SK-N-SH treated with all-trans-retinoic acid at 6 μM for 48 hours (cell line): ENCODE data around the gene PCK1.

ENCODE experiments used
- ATAC-seq: fragments of 200-7000 bp; cut with Tn5 transposase; 3 replicates; pipeline ENCODE4 v1.9.1; 2020; ENCODE audit warnings: mild to moderate bottlenecking, moderate library complexity
- ARNTL ChIP-seq: fragments of 450-650 bp; formaldehyde crosslinking; IDR thresholded peaks from 2 replicates; pipeline ENCODE4 v1.5.0; 2020; ENCODE audit warnings: low read depth, mild to moderate bottlenecking, moderate library complexity, borderline replicate concordance
- BACH2 ChIP-seq: fragments of 250-450 bp; sonication (Bioruptor Pico); IDR thresholded peaks from 2 replicates; pipeline ENCODE4 v1.9.0; 2021; ENCODE audit warnings: mild to moderate bottlenecking, borderline replicate concordance
- CSDC2 ChIP-seq: fragments of 250-450 bp; sonication (Bioruptor Pico); IDR thresholded peaks from 2 replicates; pipeline ENCODE4 v1.5.0; 2020; ENCODE audit warnings: mild to moderate bottlenecking, moderate library complexity
- ESRRG ChIP-seq: fragments of 250-450 bp; sonication (Bioruptor Pico); IDR thresholded peaks from 2 replicates; pipeline ENCODE4 v1.6.1; 2021; ENCODE audit warnings: mild to moderate bottlenecking
- GLIS3 ChIP-seq: fragments of 250-450 bp; sonication (Bioruptor Pico); IDR thresholded peaks from 2 replicates; pipeline ENCODE4 v1.5.0; 2020; ENCODE audit warnings: mild to moderate bottlenecking, moderate library complexity
- OSR1 ChIP-seq: fragments of 250-450 bp; sonication (Bioruptor Pico); IDR thresholded peaks from 2 replicates; pipeline ENCODE4 v1.8.0; 2022; ENCODE audit warnings: moderate library complexity, mild to moderate bottlenecking, inconsistent platforms
- PPARA ChIP-seq: fragments of 250-450 bp; sonication (Bioruptor Pico); IDR thresholded peaks from 2 replicates; pipeline ENCODE4 v1.5.0; 2020; ENCODE audit warnings: mild to moderate bottlenecking, borderline replicate concordance
- RARB ChIP-seq: fragments of 250-450 bp; sonication (Bioruptor Pico); IDR thresholded peaks from 2 replicates; pipeline ENCODE4 v1.8.0; 2021; ENCODE audit warnings: mild to moderate bottlenecking, moderate library complexity
- SNAI2 ChIP-seq: fragments of 250-450 bp; sonication (Bioruptor Pico); IDR thresholded peaks from 2 replicates; pipeline ENCODE4 v1.5.0; 2020; ENCODE audit warnings: mild to moderate bottlenecking, moderate library complexity
- TOX ChIP-seq: fragments of 250-450 bp; sonication (Bioruptor Pico); IDR thresholded peaks from 2 replicates; pipeline ENCODE4 v1.8.0; 2021; ENCODE audit warnings: mild to moderate bottlenecking, moderate library complexity, borderline replicate concordance
- ZC3H10 ChIP-seq: fragments of 250-450 bp; sonication (Bioruptor Pico); IDR thresholded peaks from 2 replicates; pipeline ENCODE4 v1.5.1; 2021; ENCODE audit warnings: mild to moderate bottlenecking, moderate library complexity
- ZFP3 ChIP-seq: fragments of 250-450 bp; sonication (Bioruptor Pico); IDR thresholded peaks from 2 replicates; pipeline ENCODE4 v1.5.0; 2020; ENCODE audit warnings: mild to moderate bottlenecking, moderate library complexity
- ZFP30 ChIP-seq: fragments of 450-650 bp; formaldehyde crosslinking; IDR thresholded peaks from 2 replicates; pipeline ENCODE4 v1.5.0; 2022; ENCODE audit warnings: mild to moderate bottlenecking, moderate library complexity
- ZNF70 ChIP-seq: fragments of 450-650 bp; formaldehyde crosslinking; IDR thresholded peaks from 2 replicates; pipeline ENCODE4 v1.5.0; 2020; ENCODE audit warnings: mild to moderate bottlenecking, moderate library complexity
- TF ChIP-seq, protein P1 (sequence below): fragments of 250-450 bp; sonication (Bioruptor Pico); IDR thresholded peaks from 2 replicates; pipeline ENCODE4 v1.5.1; 2020; ENCODE audit warnings: low read depth, mild to moderate bottlenecking, moderate library complexity
- TF ChIP-seq, protein P2 (sequence below): fragments of 250-450 bp; sonication (Bioruptor Pico); IDR thresholded peaks from 2 replicates; pipeline ENCODE4 v1.5.0; 2020; ENCODE audit warnings: mild to moderate bottlenecking, moderate library complexity
- TF ChIP-seq, protein P3 (sequence below): fragments of 250-450 bp; sonication (Bioruptor Pico); IDR thresholded peaks from 2 replicates; pipeline ENCODE4 v1.8.0; 2020; ENCODE audit warnings: mild to moderate bottlenecking, moderate library complexity, borderline replicate concordance
- TF ChIP-seq, protein P4 (sequence below): fragments of 250-450 bp; sonication (Bioruptor Pico); IDR thresholded peaks from 2 replicates; pipeline ENCODE4 v1.5.1; 2021; ENCODE audit warnings: mild to moderate bottlenecking, moderate library complexity
- TF ChIP-seq, protein P5 (sequence below): fragments of 250-450 bp; sonication (Bioruptor Pico); IDR thresholded peaks from 2 replicates; pipeline ENCODE4 v1.8.0; 2021; ENCODE audit warnings: low read depth, mild to moderate bottlenecking, moderate library complexity, borderline replicate concordance

The PCK1 gene

DNA sequence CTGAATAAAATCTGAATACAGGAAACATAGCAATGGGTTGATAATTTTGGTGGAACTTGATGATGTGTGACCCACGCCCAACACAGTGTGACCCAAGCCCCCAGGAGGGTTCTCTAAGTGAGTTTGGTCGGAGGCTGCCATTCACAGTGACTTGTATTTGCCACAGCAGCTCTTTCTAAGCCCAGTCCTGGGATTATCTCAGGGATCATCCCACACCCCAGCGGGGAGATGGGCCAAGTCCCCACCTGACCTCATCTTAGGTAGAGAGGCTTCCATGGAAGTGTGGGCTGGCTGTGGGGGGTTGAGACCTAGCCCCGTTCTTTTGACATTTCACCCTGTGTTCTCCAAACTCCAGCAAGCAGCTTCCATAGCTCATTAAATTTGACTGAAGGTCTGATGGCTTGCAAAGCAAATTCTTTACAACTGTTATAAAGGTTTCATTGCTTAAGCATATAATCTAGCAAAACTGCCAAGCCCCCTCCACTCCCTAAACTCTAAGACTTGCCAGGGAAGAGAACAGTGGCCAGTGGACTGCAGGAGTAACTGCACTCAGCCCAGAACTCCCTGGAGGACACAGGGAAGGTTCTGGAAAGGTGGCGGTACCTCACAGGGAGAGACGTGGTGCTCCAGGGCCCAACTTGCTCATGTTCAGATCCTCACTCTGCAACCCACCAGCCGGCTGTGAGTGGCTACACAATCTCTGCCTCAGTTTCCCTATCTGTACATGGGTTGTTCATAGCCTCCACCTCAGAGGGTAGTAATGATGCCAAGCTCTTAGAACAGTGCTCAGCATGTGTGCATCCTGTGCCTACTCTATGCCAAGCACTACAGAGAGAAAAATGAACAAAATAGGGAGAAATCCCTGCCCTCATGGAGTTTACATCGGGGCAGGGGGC, 1.0 kb upstream of the PCK1 start:
- TF ChIP-seq SNAI2 (CRISPR knock-in tag) (no peak), TOX (CRISPR knock-in tag) (no peak), ESRRG (CRISPR knock-in tag) (no peak), ZNF70 (CRISPR knock-in tag) (no peak), OSR1 (no peak), ZFP3 (CRISPR knock-in tag) (no peak), ARNTL (CRISPR knock-in tag) (no peak), GLIS3 (CRISPR knock-in tag) (no peak), PPARA (CRISPR knock-in tag) (no peak), RARB (CRISPR knock-in tag) (no peak), ZC3H10 (no peak), BACH2 (CRISPR knock-in tag) (no peak), CSDC2 (CRISPR knock-in tag) (no peak)
- TF ChIP-seq, protein P1, sequence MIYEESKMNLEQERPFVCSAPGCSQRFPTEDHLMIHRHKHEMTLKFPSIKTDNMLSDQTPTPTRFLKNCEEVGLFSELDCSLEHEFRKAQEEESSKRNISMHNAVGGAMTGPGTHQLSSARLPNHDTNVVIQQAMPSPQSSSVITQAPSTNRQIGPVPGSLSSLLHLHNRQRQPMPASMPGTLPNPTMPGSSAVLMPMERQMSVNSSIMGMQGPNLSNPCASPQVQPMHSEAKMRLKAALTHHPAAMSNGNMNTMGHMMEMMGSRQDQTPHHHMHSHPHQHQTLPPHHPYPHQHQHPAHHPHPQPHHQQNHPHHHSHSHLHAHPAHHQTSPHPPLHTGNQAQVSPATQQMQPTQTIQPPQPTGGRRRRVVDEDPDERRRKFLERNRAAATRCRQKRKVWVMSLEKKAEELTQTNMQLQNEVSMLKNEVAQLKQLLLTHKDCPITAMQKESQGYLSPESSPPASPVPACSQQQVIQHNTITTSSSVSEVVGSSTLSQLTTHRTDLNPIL (CRISPR knock-in tag): no peak
- TF ChIP-seq, protein P2, sequence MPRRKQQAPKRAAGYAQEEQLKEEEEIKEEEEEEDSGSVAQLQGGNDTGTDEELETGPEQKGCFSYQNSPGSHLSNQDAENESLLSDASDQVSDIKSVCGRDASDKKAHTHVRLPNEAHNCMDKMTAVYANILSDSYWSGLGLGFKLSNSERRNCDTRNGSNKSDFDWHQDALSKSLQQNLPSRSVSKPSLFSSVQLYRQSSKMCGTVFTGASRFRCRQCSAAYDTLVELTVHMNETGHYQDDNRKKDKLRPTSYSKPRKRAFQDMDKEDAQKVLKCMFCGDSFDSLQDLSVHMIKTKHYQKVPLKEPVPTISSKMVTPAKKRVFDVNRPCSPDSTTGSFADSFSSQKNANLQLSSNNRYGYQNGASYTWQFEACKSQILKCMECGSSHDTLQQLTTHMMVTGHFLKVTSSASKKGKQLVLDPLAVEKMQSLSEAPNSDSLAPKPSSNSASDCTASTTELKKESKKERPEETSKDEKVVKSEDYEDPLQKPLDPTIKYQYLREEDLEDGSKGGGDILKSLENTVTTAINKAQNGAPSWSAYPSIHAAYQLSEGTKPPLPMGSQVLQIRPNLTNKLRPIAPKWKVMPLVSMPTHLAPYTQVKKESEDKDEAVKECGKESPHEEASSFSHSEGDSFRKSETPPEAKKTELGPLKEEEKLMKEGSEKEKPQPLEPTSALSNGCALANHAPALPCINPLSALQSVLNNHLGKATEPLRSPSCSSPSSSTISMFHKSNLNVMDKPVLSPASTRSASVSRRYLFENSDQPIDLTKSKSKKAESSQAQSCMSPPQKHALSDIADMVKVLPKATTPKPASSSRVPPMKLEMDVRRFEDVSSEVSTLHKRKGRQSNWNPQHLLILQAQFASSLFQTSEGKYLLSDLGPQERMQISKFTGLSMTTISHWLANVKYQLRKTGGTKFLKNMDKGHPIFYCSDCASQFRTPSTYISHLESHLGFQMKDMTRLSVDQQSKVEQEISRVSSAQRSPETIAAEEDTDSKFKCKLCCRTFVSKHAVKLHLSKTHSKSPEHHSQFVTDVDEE: no peak
- TF ChIP-seq, protein P3, sequence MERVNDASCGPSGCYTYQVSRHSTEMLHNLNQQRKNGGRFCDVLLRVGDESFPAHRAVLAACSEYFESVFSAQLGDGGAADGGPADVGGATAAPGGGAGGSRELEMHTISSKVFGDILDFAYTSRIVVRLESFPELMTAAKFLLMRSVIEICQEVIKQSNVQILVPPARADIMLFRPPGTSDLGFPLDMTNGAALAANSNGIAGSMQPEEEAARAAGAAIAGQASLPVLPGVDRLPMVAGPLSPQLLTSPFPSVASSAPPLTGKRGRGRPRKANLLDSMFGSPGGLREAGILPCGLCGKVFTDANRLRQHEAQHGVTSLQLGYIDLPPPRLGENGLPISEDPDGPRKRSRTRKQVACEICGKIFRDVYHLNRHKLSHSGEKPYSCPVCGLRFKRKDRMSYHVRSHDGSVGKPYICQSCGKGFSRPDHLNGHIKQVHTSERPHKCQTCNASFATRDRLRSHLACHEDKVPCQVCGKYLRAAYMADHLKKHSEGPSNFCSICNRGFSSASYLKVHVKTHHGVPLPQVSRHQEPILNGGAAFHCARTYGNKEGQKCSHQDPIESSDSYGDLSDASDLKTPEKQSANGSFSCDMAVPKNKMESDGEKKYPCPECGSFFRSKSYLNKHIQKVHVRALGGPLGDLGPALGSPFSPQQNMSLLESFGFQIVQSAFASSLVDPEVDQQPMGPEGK: no peak
- TF ChIP-seq, protein P4, sequence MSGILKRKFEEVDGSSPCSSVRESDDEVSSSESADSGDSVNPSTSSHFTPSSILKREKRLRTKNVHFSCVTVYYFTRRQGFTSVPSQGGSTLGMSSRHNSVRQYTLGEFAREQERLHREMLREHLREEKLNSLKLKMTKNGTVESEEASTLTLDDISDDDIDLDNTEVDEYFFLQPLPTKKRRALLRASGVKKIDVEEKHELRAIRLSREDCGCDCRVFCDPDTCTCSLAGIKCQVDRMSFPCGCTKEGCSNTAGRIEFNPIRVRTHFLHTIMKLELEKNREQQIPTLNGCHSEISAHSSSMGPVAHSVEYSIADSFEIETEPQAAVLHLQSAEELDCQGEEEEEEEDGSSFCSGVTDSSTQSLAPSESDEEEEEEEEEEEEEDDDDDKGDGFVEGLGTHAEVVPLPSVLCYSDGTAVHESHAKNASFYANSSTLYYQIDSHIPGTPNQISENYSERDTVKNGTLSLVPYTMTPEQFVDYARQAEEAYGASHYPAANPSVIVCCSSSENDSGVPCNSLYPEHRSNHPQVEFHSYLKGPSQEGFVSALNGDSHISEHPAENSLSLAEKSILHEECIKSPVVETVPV: no peak
- TF ChIP-seq, protein P5, sequence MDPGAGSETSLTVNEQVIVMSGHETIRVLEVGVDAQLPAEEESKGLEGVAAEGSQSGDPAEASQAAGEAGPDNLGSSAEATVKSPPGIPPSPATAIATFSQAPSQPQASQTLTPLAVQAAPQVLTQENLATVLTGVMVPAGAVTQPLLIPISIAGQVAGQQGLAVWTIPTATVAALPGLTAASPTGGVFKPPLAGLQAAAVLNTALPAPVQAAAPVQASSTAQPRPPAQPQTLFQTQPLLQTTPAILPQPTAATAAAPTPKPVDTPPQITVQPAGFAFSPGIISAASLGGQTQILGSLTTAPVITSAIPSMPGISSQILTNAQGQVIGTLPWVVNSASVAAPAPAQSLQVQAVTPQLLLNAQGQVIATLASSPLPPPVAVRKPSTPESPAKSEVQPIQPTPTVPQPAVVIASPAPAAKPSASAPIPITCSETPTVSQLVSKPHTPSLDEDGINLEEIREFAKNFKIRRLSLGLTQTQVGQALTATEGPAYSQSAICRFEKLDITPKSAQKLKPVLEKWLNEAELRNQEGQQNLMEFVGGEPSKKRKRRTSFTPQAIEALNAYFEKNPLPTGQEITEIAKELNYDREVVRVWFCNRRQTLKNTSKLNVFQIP: no peak

DNA sequence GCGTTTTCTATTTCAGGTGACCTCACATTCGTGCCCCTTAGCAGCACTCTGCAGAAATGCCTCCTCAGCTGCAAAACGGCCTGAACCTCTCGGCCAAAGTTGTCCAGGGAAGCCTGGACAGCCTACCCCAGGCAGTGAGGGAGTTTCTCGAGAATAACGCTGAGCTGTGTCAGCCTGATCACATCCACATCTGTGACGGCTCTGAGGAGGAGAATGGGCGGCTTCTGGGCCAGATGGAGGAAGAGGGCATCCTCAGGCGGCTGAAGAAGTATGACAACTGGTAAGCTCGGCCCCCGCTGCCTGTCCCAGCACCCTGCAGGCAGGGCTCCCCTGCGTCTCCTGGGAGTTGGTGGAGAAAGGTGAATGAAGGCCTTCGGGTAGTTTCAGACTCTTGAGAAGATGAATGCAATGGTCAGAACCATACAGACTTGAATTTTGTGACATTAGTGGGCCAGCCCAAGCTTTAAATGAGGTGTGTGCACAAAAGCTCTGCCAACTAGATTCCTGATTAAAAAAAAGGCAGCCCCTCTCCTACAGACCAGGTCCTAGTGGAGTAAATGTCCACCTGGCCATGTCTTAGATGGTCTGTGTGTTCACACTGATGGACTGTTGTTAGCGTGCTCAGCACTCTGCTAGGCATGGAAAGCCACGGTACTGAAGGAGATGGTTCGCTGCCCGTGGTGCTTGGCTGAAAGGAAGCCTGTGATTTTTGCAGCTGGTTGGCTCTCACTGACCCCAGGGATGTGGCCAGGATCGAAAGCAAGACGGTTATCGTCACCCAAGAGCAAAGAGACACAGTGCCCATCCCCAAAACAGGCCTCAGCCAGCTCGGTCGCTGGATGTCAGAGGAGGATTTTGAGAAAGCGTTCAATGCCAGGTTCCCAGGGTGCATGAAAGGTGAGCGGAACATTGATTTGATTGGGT, 708 bp downstream of the PCK1 start:
- TF ChIP-seq TOX (CRISPR knock-in tag): no peak
- TF ChIP-seq ZFP30: no peak
- no peak for TF ChIP-seq BACH2 (CRISPR knock-in tag)
- TF ChIP-seq PPARA (CRISPR knock-in tag): no peak
- TF ChIP-seq RARB (CRISPR knock-in tag): no peak
- TF ChIP-seq, protein P2: no peak
- no peak for TF ChIP-seq SNAI2 (CRISPR knock-in tag)
- TF ChIP-seq ZFP3 (CRISPR knock-in tag): no peak
- TF ChIP-seq ARNTL (CRISPR knock-in tag): no peak
- no peak for TF ChIP-seq ESRRG (CRISPR knock-in tag)
- TF ChIP-seq, all 23 proteins: peak for 0
- no peak for ATAC-seq

More for the DNA sequence above, 1.0 kb upstream of the PCK1 start:
- ATAC-seq: no peak
